K562 (cell line): ENCODE measurements around the gene SPTBN4. TPM values are rescaled to one million over a fixed set of nuclear protein-coding genes. Genes with fewer than 3 reads are reported as not detected.

ENCODE experiments used
- ELF4 ChIP-seq: fragments of 450-650 bp; formaldehyde crosslinking; IDR thresholded peaks from 2 replicates; pipeline ENCODE4 v1.4.0; 2022; ENCODE audit warnings: missing genetic modification characterization
- ESRRB ChIP-seq: fragments of 250-450 bp; sonication (Bioruptor Pico); IDR thresholded peaks from 2 replicates; pipeline ENCODE4 v1.5.0; 2020; ENCODE audit warnings: mild to moderate bottlenecking, moderate library complexity, borderline replicate concordance
- KAT8 ChIP-seq: fragments of 450-650 bp; IDR thresholded peaks from 2 replicates; pipeline ENCODE4 v1.6.1; 2016; ENCODE audit warnings: low read depth, mild to moderate bottlenecking
- MAFF ChIP-seq: IDR thresholded peaks from 2 replicates; pipeline ENCODE4 v1.6.1; 2012; ENCODE audit warnings: low read length, improper control_type of control experiment
- MECOM ChIP-seq: fragments of 250-450 bp; sonication (Bioruptor Pico); IDR thresholded peaks from 2 replicates; pipeline ENCODE4 v1.8.0; 2022; ENCODE audit warnings: inconsistent platforms
- PBX2 ChIP-seq, 2 experiments: IDR thresholded peaks in 1 of 2; conservative IDR thresholded peaks in 1 of 2; 2 replicates each; pipeline ENCODE4 v1.6.1; 2016; ENCODE audit warnings: low read depth in 2 of 2, mild to moderate bottlenecking in 1 of 2, missing compliant biosample characterization in 1 of 2, missing genetic modification characterization in 1 of 2, moderate library complexity in 1 of 2
- POLR2G ChIP-seq: fragments of 200-400 bp; formaldehyde crosslinking; IDR thresholded peaks from 2 replicates; pipeline ENCODE4 v1.6.1; 2017; ENCODE audit warnings: low read depth, mild to moderate bottlenecking, antibody characterized with exemption, low read length, moderate library complexity
- POU5F1 ChIP-seq: fragments of 150-350 bp; IDR thresholded peaks from 2 replicates; pipeline ENCODE4 v1.6.1; 2014; ENCODE audit warnings: borderline replicate concordance, low read length, low read depth, mild to moderate bottlenecking; ENCODE audit not compliant: partially characterized antibody
- RBM22 ChIP-seq: fragments of 200-400 bp; formaldehyde crosslinking; IDR thresholded peaks from 2 replicates; pipeline ENCODE4 v1.6.1; 2018; ENCODE audit warnings: low read length, low read depth; ENCODE audit not compliant: poor library complexity, severe bottlenecking
- SNIP1 ChIP-seq: fragments of 450-650 bp; IDR thresholded peaks from 2 replicates; pipeline ENCODE4 v1.7.1; 2017; ENCODE audit warnings: low read depth, mild to moderate bottlenecking
- SUPT5H ChIP-seq: fragments of 450-650 bp; IDR thresholded peaks from 2 replicates; pipeline ENCODE4 v1.6.1; 2016
- TBL1XR1 ChIP-seq, 2 experiments: IDR thresholded peaks; 2 replicates each; pipeline ENCODE4 v1.6.1; 2012; ENCODE audit warnings: improper control_type of control experiment in 2 of 2, low read length in 2 of 2, mild to moderate bottlenecking in 1 of 2
- TCFL5 ChIP-seq: fragments of 250-450 bp; sonication (Bioruptor Pico); conservative IDR thresholded peaks from 2 replicates; pipeline ENCODE4 v1.6.1; 2021; ENCODE audit warnings: mild to moderate bottlenecking, moderate library complexity, matching md5 sums
- TEAD2 ChIP-seq: fragments of 450-650 bp; IDR thresholded peaks from 2 replicates; pipeline ENCODE4 v1.6.1; 2016; ENCODE audit warnings: missing genetic modification characterization, control low read depth, missing compliant biosample characterization
- USF1 ChIP-seq: sonication (generic); formaldehyde crosslinking; IDR thresholded peaks from 2 replicates; pipeline ENCODE4 v1.9.0; 2022; ENCODE audit warnings: mild to moderate bottlenecking, missing genetic modification reagents
- ZNF263 ChIP-seq: sonication (generic); formaldehyde crosslinking; IDR thresholded peaks from 2 replicates; pipeline ENCODE4 v1.8.0; 2022; ENCODE audit warnings: mild to moderate bottlenecking, missing genetic modification reagents, borderline replicate concordance
- ZNF766 ChIP-seq: fragments of 200-800 bp; sonication (Bioruptor generic); conservative IDR thresholded peaks from 2 replicates; pipeline ENCODE4 v1.6.1; 2016; ENCODE audit warnings: missing genetic modification characterization, missing compliant biosample characterization
- polyA plus RNA-seq, 8 experiments: library from polyadenylated mRNA; depleted of rRNA in 4 of 8; stranded (reverse) in 5 of 8; unstranded in 3 of 8; fragments of >200 nt; fragmentation: Nextera tagmentation in 2 of 8; fragmentation: Illumina TruSeq in 1 of 8; extraction: Ambion mirVana in 2 of 8; extraction: Trizol in 1 of 8; gene quantifications; 2 replicates each; pipeline versions ENCODE4 v1.2.1 to v1.2.3, GENCODE V29; 2011 to 2014; ENCODE audit warnings: inconsistent platforms in 1 of 8, missing spikeins in 1 of 8
- total RNA-seq, 7 experiments: library from RNA; depleted of rRNA in 6 of 7; stranded (reverse); fragments of >200 nt in 6 of 7; fragmentation: Illumina TruSeq in 2 of 7; extraction: Trizol in 2 of 7; gene quantifications; 2 replicates each; pipeline versions ENCODE4 v1.2.1 to v1.2.3, GENCODE V29; 2011 to 2021; ENCODE audit warnings: low replicate concordance in 1 of 7
- TF ChIP-seq, protein P1 (sequence below): fragments of 250-450 bp; sonication (Bioruptor Pico); IDR thresholded peaks from 2 replicates; pipeline ENCODE4 v1.6.1; 2021; ENCODE audit warnings: mild to moderate bottlenecking
- TF ChIP-seq, protein P2 (sequence below): fragments of 450-650 bp; formaldehyde crosslinking; IDR thresholded peaks from 2 replicates; pipeline ENCODE4 v1.4.0; 2022; ENCODE audit warnings: mild to moderate bottlenecking, moderate library complexity
- TF ChIP-seq, protein P3 (sequence below): sonication (generic); IDR thresholded peaks from 2 replicates; pipeline ENCODE4 v1.6.1; 2016
- TF ChIP-seq, protein P4 (sequence below): fragments of 200-800 bp; sonication (Bioruptor generic); IDR thresholded peaks from 2 replicates; pipeline ENCODE4 v1.6.1; 2017; ENCODE audit warnings: missing genetic modification characterization, missing compliant biosample characterization

SPTBN4 gene
- total and polyA plus RNA-seq, 9 of the 15 experiments (the other 6 are each of a cell fraction or from before 2014, with no cell fraction given): 0.01 to 1.5 (median 0.86) TPM

DNA sequence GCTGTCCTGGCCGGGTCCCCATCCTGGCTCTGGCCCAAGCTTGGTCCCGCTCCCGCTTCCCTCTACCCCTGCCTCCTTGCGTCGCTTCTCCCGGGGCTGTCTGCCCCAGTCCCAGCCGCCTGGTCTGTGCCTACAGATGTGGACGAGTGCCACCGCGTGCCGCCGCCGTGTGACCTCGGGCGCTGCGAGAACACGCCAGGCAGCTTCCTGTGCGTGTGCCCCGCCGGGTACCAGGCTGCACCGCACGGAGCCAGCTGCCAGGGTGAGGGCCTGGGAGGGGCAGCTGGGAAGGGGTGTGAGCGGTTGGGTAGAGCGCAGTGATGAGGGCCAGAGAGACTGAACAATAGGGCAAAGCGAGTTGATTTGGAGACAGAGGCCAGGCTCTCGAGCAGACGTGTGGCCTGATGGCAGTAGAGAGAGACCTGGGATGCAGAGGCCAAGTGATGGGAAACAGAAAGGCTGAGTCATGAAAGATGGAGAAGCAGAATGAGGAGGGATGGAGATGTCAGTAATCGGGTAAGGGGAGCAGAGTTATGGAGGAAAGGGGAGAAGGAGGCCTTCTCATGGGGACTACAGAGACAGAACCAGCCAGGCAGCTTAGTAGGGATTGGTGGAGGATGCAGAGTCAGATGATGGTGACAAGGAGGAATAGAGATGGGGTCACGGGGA is 143.7 kb downstream of the SPTBN4 start (continued):
- TF ChIP-seq ELF4 (CRISPR knock-in tag) (peak; percentile 31; the same call in 1 of the 2 replicates), TCFL5 (CRISPR knock-in tag) (no peak), SNIP1 (no peak), TEAD2 (no peak), TBL1XR1 (IDR thresholded peaks at IDR 0.05; ENCODE audit: low read length in 2 of 2) (no peak), ZNF766 (no peak), USF1 (CRISPR knock-in tag) (no peak), KAT8 (no peak), POU5F1 (no peak), RBM22 (peak; percentile 74), ZNF263 (CRISPR knock-in tag) (no peak; the same call in 1 of the 2 replicates), PBX2 (CRISPR knock-in tag; IDR thresholded peaks at IDR 0.05; ENCODE audit: low read depth) (no peak), PBX2 (tag; conservative IDR thresholded peaks at IDR 0.05; ENCODE audit: low read depth) (no peak), SUPT5H (no peak), ESRRB (CRISPR knock-in tag) (no peak), MECOM (CRISPR knock-in tag) (no peak), MAFF (peak; percentile 4; the same call in 1 of the 2 replicates), POLR2G (peak; percentile 70)
- TF ChIP-seq, protein P1, sequence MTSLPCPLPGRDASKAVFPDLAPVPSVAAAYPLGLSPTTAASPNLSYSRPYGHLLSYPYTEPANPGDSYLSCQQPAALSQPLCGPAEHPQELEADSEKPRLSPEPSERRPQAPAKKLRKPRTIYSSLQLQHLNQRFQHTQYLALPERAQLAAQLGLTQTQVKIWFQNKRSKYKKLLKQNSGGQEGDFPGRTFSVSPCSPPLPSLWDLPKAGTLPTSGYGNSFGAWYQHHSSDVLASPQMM (CRISPR knock-in tag): no peak
- TF ChIP-seq, protein P2, sequence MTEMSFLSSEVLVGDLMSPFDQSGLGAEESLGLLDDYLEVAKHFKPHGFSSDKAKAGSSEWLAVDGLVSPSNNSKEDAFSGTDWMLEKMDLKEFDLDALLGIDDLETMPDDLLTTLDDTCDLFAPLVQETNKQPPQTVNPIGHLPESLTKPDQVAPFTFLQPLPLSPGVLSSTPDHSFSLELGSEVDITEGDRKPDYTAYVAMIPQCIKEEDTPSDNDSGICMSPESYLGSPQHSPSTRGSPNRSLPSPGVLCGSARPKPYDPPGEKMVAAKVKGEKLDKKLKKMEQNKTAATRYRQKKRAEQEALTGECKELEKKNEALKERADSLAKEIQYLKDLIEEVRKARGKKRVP: no peak
- TF ChIP-seq, protein P3, sequence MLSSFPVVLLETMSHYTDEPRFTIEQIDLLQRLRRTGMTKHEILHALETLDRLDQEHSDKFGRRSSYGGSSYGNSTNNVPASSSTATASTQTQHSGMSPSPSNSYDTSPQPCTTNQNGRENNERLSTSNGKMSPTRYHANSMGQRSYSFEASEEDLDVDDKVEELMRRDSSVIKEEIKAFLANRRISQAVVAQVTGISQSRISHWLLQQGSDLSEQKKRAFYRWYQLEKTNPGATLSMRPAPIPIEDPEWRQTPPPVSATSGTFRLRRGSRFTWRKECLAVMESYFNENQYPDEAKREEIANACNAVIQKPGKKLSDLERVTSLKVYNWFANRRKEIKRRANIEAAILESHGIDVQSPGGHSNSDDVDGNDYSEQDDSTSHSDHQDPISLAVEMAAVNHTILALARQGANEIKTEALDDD: no peak
- TF ChIP-seq, protein P4, sequence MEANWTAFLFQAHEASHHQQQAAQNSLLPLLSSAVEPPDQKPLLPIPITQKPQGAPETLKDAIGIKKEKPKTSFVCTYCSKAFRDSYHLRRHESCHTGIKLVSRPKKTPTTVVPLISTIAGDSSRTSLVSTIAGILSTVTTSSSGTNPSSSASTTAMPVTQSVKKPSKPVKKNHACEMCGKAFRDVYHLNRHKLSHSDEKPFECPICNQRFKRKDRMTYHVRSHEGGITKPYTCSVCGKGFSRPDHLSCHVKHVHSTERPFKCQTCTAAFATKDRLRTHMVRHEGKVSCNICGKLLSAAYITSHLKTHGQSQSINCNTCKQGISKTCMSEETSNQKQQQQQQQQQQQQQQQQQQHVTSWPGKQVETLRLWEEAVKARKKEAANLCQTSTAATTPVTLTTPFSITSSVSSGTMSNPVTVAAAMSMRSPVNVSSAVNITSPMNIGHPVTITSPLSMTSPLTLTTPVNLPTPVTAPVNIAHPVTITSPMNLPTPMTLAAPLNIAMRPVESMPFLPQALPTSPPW (CRISPR knock-in tag): no peak
